Chondrocyte (in vitro differentiated cells): ENCODE results near the gene USP36. TPM values are rescaled to one million over a fixed set of nuclear protein-coding genes. Genes with fewer than 3 reads are reported as not detected.
A peak's percentile ranks its signal among the peaks of the same experiment; 100 is the strongest.

Experiments used
- DNase-seq: peaks from one replicate; pipeline ENCODE4 v3.0.0; 2021; ENCODE audit warnings: mixed read lengths, low spot score
- H3K27ac Mint-ChIP-seq: one replicate; pipeline ENCODE4 v1.8.0; 2021; ENCODE audit warnings: mild to moderate bottlenecking, moderate library complexity, mixed read lengths; ENCODE audit not compliant: unreplicated experiment
- H3K27me3 Mint-ChIP-seq: 2 replicates; pipeline ENCODE4 v1.8.0; 2021; ENCODE audit warnings: low read depth, mixed read lengths
- H3K36me3 Mint-ChIP-seq: 2 replicates; pipeline ENCODE4 v1.8.0; 2021; ENCODE audit warnings: low read depth, mixed read lengths
- H3K4me1 Mint-ChIP-seq: 2 replicates; pipeline ENCODE4 v1.8.0; 2021; ENCODE audit warnings: low read depth, mild to moderate bottlenecking, mixed read lengths
- H3K4me3 Mint-ChIP-seq: one replicate; pipeline ENCODE4 v1.8.0; 2021; ENCODE audit warnings: mild to moderate bottlenecking, moderate library complexity, mixed read lengths; ENCODE audit not compliant: unreplicated experiment
- H3K9me3 Mint-ChIP-seq: 2 replicates; pipeline ENCODE4 v1.8.0; 2021; ENCODE audit warnings: low read depth, mixed read lengths
- CTCF ChIP-seq: fragments of 200-600 bp; sonication (generic); IDR thresholded peaks from 2 replicates; pipeline ENCODE4 v1.5.0; 2021; ENCODE audit warnings: antibody characterized with exemption, mild to moderate bottlenecking, moderate library complexity
- total RNA-seq: library from RNA; stranded (reverse); gene quantifications from 3 replicates; pipeline ENCODE4 v1.2.1, GENCODE V29; 2021

Gene USP36
- total RNA-seq, 1 donor from 2014 or later = 45.1 TPM

GRCh38 chr17:78803186-78803845 lies 37.3 kb downstream of the USP36 start:
- peaks cover 3% of the 10 kb centered on the region for H3K4me1 Mint-ChIP-seq
- H3K4me3 Mint-ChIP-seq = no peak overlapping the region
- H3K36me3 Mint-ChIP-seq = peaks cover 60% of the 10 kb centered on the region
- no peaks in the 10 kb centered on the region for H3K27me3 Mint-ChIP-seq
- no peaks in the 10 kb centered on the region for H3K9me3 Mint-ChIP-seq
- no peak overlapping the region for H3K27ac Mint-ChIP-seq
- no peak for DNase-seq
- TF ChIP-seq CTCF = no peak

GRCh38 chr17:78802459-78802858 lies 38.2 kb downstream of the USP36 start:
- H3K36me3 Mint-ChIP-seq = peaks cover 63% of the 10 kb centered on the region

GRCh38 chr17:78802008-78802407 lies 38.6 kb downstream of the USP36 start:
- no peak for TF ChIP-seq CTCF
- H3K27ac Mint-ChIP-seq = no peak overlapping the region
- no peak overlapping the region for H3K4me3 Mint-ChIP-seq
- H3K9me3 Mint-ChIP-seq = no peaks in the 10 kb centered on the region
- no peak for DNase-seq
- H3K36me3 Mint-ChIP-seq = peaks cover 62% of the 10 kb centered on the region
- H3K4me1 Mint-ChIP-seq = peaks cover 3% of the 10 kb centered on the region
- H3K27me3 Mint-ChIP-seq = no peaks in the 10 kb centered on the region

More at GRCh38 chr17:78802459-78802858, 38.2 kb downstream of the USP36 start:
- no peak for TF ChIP-seq CTCF
- no peak for DNase-seq
- Mint-ChIP-seq H3K27me3 (no peaks in the 10 kb centered on the region), H3K9me3 (no peaks in the 10 kb centered on the region), H3K27ac (no peak overlapping the region), H3K4me1 (peaks cover 3% of the 10 kb centered on the region), H3K4me3 (no peak overlapping the region)

- Mint-ChIP-seq H3K4me1 (peaks cover 3% of the 10 kb centered on the region), H3K4me3 (no peak overlapping the region), H3K36me3 (peaks cover 61% of the 10 kb centered on the region), H3K9me3 (no peaks in the 10 kb centered on the region), H3K27me3 (no peaks in the 10 kb centered on the region), H3K27ac (peak overlapping the region; percentile 65)
- no peak for DNase-seq
- TF ChIP-seq CTCF = no peak
Measured at GRCh38 chr17:78800132-78800931, 40.3 kb downstream of the USP36 start.

- Mint-ChIP-seq H3K4me3 (no peak overlapping the region), H3K36me3 (peaks cover 64% of the 10 kb centered on the region), H3K27ac (peak overlapping the region; percentile 4), H3K4me1 (peaks cover 3% of the 10 kb centered on the region), H3K9me3 (no peaks in the 10 kb centered on the region), H3K27me3 (no peaks in the 10 kb centered on the region)
- TF ChIP-seq CTCF = peak; percentile 75
- DNase-seq = no peak
Measured at GRCh38 chr17:78798695-78799559, 41.7 kb downstream of the USP36 start.
